ENCODE data around the gene NDUFB6.
"Not testable (repeated sequence)": the region's sequence is repeated elsewhere in the genome, so short reads cannot be mapped to it uniquely, and the experiment has no call there.

NDUFB6 gene

DNA sequence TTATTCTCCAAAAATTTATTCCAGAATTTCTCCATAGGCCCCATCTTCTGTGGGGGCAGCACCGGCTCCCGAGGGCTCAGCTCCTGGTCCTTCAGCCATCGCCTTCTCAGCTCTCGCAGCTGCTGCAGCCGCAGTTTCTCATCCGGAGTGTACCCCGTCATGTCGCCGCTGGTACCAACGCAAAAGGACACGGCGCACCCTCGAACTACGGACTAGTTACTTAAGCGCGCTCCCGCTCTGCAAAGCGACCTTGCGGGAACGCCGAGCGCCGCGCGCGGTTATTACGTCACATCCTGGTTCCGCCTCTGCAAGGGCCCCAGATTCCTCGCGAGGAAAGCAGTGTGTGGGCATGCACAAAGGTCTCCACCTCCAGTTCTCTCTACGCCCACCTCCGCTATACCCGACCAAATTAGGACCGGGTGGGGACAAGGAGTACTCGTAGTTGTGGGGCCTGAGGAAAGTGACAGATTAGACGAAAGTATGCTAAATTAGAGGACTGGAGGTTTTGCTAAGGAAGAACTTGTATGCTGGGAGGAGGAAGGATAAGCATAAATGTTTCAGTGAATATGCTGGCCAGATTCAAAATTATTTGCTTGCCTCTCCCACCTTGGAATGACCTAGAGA, at the start of gene NDUFB6:
Gene NDUFB6 (minus strand): TSS at position 260 of the 624 bp plus-strand sequence. CDS start 99 bp downstream, at position 161.
- peak; percentile 96 for DNase-seq

DNA sequence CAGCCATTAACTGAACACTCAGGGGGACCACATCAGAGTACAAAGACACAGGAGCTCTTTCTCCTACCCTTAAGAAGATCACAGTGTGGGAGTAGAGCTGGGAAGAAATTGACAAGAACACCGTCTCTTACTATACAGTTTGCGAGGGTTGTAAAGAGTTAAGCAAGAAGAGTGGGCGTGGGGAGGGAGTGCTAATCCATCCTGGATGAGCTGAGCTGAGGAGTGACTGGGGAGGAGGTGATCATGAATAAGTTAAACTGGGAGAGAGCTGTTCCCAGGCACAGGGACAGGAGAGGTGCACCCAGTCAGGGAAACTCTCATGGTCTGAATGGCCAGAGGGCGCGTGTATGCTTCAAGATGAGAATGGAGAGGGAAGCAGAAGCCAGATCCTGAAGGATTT, 45.3 kb upstream of the NDUFB6 start:
- DNase-seq, result no peak

DNA sequence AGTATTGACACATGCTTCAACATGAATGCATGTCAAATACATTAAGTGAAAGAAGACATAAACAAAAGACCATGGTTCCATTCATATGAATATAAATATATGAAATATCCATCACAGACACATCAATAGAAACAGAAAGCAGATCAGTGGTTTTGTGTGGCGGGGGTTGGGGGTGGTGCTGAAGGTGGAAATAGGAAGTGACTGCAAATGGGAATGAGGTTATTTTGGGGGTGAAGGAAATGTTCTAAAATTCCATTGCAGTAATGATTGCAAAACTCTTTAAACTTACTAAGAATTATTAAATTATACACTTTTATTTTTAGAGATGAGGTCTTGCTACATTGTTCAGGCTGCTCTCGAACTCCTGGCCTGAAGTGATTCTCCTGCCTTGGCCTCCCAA, 33.9 kb upstream of the NDUFB6 start:
- DNase-seq, result no peak

DNA sequence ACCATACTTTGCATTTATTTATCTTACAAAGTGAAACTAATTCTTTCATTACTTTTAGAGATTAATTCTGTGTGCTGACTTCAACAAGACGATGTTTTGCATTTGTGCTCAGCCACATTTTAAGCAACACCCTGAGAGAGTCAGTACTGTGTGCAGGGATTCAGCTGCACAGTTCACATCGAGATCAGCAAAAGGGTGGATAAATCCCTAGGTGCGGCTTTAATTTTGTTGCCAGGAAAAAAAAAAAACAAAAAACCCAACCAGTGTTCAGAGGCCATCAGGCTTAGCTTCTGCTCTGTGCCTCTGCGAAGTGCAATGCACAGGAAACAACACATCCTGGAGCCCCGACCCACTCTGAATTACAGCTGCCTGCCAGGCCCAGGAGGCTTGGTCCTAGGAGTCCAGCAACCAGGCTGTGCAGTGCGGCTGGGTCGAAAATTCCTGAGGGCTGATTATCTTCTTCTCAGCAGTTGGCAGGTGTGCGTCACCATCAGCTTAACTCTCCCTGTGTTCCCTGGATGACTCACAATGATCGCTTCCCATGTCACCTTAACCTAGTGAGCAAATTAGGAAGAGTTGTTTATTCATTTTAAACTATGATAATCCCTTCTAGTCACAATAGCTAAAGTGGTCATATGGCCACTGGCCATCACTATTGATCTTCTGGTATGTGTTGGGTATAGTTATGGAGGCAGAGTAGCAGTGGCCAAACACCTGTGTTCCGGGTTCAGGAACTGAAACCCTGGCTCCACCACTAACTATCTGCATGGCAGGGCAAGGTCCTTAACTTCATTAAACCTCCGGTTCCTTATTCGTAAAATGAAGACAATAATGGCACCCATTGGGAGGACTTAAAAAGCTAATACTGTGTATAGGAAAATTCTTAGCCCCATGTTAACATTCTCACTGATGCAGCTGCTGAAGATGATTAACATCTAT, 31.2 kb upstream of the NDUFB6 start:
- peak; percentile 67 for DNase-seq

DNA sequence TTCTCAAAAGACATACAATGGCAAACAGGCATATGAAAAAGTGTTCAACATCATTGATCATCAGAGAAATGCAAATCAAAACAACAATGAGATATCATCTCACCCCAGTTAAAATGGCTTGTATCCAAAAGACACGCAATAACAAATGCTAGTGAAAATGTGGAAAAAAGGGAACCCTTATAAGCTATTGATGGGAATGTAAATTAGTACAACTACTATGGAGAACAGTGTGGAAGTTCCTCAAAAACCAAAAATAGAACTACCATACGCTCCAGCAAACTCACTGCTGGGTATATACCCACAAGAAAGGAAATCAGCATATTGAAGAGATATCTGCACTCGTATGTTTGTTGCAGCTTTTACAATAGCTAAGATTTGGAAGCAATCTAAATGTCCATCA, 26.1 kb upstream of the NDUFB6 start:
- not testable (repeated sequence) for DNase-seq

DNA sequence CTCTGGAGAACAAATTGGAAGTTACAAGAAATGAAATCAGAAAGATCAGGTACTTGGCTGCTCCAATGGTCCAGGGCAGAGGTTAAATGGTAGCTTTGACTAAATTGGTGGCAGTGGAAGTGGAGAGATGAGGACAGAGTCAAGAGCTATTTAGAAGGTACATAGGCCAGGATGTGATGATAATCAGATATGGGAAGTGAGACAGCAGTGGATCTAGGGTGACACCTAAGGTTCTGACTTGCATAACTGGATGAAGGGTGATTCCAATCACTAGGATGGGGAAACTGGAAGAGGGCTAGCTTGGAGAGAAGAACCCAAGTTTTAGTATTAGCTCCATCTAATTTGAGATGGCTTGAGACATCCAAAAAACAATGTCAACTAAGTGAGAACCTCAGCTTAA, 24.0 kb upstream of the NDUFB6 start:
- no peak for DNase-seq

DNA sequence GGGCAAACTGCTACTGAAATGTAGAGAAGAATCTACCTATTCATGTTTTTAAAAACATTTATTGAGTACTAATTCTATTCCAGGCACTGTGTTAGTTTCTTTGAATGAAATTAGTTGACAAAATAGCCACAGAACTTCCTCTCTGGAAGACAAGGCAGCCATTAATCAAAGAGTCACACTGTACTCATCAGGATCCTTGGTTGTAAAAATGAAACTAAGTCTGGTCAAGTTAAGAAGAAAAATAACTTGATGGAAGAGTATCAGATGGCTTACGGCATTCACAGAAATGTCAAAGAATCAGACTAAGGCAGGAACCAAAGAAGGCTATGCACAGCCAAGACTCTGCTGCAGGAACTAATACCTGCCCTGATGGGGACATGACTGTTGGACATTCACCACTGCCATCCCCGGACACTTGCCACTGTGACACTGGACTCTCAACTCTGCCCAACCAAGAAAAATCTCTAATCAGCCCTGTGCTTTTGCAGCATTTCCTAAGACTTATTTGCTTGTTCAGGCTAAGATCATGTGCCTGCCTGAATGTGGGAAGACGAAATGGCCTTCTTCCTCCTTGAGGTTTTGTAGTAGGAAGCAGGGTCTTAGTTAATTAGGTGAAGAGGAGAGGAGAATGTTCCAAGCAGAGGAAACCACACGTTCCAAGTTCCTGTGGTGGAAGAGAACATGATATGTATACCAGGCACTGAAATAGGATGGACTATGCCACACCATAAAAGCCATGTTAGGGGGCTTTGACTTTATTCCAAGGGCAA, 23.3 kb upstream of the NDUFB6 start:
- DNase-seq, result no peak

DNA sequence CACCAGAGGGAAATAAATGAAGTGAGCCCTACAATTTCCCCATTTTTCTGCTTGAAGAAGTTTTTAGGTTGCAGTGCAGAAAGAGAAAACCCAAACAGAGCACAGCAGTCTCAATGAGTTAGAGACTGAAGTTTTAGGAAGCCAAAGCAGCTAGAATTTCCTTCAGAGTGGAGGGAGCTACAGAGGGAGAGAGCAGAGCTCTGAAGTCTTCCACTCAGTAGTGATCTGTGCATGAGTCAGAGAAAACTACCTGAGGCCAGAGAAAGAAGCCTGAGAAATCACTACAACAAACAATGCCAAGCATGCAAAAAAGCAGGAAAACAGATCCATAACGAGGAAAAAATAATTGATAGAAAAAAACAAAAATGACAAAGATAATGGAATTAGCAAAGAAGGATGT, 17.9 kb upstream of the NDUFB6 start:
- DNase-seq, result no peak

DNA sequence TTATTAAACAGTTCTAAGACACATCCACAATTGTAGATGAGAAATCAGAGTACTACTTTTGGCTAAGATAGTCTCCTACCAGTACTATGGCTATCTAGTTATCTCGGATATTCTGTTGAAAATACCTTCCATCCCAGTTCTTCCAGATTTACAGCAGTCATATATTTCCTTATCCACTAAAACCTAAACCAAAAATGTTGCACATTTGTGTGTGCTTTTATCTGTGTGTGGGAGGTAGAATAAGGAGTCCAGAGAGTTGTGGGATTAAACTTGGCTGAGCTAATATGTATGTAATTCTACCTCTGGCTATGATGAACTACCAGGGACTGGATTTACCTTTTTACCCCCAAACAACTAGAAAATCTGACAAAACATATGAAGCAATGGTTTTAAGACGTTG, 17.5 kb upstream of the NDUFB6 start:
- no peak for DNase-seq

DNA sequence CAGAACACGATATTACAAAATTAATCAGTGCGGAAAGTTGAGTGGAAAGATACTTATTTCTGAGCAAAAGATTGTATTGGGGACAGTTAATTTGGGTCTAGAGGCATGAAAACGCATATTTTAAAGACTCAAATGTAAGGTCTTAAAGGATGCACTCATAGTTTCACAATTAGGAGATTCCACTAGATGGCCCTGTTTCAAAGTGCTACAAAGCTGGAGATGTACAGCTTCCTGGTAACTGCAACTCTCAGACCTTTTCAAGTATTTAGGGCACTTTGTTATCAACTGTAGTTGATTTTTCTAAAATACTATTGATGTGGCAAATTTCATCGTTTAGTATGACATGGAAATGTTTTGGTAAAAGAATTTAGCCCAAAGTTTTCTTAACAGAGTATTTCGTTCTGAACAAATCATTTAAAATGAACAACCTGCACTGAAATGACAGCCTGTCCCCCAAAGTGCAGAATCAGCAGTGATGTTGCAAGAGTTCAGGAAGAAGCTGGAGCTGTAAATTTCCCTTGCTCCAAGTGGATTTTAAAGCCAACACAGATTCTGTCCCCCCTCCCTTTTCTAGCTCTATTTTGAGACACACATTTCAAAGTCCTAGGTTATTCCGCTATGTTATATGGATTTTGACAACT, 16.2 kb upstream of the NDUFB6 start:
- peak; percentile 72 for DNase-seq

DNA sequence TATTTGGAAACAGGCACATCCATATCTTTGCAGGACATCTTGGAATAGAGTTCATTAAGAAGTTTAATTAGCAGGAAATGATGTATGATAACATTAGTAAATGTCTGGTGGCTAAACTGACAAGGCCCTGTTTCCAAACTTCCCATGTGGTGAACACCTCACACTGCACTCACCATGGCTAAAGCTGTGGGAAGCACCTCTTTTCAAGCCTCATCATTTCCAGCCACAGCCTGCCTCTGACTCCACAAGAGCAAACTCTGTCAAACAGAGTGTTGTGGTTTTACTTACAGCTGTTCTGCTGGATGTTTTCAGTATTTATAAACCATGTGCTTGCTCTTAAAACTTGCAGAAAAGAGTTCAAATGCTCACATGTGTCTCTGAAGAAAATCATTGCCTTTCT, 14.9 kb upstream of the NDUFB6 start:
- no peak for DNase-seq

DNA sequence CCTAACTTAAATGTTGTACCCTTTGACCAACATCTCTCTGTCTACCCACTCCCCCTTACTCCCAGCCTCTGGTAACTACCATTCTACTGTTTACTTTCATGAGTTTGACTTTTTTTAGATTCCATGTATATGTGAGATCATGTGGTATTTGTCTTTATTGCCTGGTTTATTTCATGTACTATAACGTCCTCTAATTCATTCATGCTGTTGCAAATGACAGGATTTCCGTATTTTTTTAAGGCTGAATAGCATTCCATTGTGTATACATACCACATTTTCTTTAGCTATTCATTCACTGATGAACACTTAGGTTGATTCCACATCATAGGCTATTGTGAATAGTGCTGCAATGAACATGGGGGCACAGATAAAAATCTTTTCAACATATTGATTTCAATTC, 11.8 kb upstream of the NDUFB6 start:
- no peak for DNase-seq

DNA sequence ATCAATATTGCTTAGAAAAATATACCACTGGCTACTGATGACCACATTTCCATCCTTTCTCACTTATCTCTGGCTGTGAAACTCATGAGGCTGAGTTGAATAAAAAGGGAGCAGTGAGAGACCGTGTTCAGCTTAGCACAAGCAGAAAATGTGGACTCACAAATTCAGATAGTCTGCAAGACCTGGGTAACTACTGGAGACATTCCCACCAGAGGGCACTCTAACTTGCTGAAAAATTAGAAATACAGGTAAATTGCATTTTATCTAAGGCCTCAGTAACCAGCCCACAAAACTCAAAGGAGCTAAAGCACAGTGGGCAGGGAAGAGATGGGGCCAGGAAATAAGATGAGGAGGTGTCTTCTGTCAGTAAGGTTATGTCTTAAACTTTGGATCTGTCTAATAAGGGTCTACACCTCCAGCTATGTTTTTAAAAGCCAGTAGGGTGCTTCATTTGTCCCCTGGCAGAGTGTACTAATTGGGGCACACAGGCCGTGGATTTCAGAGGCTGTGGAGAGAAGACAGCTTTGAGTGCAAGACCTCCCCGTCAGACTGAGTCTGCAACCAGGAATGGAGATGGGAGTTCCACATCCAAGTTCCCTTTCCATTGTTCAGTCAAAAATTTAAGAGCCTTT, 8.7 kb upstream of the NDUFB6 start:
- peak; percentile 80 for DNase-seq

DNA sequence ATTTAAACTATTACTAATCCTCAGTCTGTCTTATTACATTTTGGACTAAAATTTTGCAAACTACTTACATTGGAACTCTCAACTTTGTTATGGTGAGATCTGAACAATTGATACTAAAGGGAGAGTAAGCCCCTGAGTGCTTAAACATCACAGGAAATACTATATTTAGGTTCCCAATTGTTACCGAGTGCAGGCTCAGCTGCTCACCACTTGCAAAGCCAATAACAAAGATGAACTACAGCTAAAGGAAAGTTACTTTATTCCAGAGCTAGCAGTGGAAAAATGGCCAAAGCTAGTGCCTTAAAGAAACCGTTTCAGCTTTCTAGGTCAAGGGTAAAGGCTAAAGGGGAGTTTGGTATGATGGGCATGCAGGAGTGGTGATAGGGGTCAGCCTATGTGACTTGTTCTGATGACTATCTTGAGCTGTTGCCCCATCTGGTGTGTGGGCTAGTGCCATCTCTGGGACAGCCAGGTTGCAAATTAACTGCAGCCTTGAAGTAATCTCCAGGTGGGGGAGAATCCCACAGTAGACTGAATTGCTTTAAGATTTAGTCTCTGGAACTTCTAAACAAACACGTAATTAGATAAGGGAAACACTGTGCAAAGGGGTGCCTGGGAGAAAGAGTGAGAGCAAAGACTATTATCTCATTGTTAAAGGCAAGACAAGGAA, 7.8 kb upstream of the NDUFB6 start:
- no peak for DNase-seq

DNA sequence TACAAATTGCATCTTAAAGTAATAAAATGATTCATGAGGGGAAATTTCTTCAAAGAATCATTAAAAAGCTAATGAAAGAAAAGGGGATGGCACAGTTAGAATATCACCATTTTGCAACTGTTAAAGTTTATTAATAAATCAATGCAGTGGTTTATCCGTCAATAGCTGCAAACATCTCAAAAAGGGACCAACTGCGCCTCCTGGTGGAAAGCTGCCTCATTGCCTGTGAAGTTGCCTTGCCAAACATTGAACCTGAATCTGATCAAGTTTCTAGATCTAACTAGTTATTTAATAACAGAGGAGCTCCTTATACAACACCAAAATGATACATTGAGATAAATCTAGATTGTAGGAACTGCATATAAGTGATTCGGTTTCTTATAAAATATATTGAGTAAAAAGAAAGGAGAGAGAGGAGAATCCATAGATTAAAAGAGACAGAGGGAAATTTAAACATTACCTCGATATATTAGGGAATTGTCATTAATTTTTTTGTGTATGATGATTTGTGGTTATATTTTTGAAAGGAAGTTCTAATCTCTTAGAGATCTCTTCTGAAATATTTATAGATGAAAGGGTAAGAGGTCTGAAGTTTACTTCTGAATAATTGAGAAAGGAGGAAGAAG, 6.9 kb upstream of the NDUFB6 start:
- DNase-seq, result peak; percentile 73

DNA sequence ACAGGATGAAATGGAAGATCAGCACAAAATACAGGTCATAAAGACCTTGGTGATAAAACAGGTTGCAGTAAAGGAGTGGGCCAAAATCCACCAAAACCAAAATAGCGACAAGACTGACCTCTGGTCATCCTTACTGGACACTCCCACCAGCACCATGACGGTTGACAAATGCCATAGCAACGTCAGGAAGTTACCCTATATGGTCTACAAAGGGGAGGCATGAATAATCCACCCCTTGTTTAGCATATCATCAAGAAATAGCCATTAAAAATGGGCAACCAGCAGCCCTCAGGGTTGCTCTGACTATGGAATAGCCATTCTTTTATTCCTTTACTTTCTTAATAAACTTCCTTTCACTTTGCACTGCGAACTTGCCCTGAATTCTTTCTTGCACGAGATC, 6.0 kb upstream of the NDUFB6 start:
- DNase-seq, result no peak

DNA sequence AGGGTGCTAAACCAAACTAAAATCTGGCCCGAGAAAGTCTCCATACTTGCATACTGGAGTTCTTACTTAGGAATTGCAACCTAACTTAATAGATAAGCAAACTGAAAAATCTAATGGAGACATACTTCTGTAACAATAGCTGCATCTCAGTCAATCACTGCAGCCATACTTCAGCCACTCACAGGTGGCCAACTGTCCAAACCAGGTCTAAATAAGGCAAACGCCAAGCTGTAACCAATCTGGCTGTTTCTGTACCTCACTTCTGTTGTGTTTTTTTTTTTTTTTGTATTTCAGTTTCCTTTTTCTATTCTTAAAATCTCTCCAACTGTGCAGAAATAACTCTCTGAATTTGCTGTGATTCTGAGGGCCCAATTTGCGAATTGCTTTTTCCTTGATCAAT, 4.4 kb upstream of the NDUFB6 start:
- no peak for DNase-seq

DNA sequence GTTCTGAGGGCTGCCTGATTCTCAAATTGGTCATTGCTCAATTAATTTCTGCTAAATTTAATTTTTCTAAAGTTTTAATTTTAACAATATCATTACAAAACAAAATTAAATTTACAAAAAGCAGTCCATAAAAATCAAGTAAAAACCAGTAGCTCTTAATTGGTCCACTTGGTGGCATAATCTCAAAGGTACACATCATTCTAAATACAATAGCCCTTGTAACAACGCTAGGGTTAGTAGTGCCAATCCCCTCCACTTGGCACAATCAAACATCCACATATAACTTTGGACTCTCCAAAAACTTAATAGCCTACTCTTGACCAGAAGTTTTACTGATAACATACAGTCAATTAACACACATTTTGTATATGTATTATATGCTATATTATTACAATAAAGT, 1.9 kb upstream of the NDUFB6 start:
- no peak for DNase-seq

DNA sequence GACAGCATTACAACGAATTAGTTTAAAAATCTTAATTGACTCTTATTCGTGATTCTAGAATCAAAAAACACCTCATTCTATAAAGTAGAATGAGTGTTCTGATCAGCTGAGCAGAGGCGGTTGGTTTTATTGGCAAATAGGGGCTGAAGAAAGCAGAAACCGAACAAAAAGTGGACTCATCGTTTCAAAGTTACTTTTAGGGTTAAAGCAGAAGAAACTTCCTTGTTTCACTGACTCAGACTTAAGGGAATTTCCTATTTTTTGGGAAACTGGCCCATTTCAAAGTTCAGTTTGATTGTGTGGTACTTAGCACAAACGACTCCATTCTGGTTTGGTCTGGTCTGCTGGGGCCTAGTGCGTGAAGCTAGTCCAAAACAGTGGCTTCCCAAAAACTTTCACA, 862 bp upstream of the NDUFB6 start:
- no peak for DNase-seq

DNA sequence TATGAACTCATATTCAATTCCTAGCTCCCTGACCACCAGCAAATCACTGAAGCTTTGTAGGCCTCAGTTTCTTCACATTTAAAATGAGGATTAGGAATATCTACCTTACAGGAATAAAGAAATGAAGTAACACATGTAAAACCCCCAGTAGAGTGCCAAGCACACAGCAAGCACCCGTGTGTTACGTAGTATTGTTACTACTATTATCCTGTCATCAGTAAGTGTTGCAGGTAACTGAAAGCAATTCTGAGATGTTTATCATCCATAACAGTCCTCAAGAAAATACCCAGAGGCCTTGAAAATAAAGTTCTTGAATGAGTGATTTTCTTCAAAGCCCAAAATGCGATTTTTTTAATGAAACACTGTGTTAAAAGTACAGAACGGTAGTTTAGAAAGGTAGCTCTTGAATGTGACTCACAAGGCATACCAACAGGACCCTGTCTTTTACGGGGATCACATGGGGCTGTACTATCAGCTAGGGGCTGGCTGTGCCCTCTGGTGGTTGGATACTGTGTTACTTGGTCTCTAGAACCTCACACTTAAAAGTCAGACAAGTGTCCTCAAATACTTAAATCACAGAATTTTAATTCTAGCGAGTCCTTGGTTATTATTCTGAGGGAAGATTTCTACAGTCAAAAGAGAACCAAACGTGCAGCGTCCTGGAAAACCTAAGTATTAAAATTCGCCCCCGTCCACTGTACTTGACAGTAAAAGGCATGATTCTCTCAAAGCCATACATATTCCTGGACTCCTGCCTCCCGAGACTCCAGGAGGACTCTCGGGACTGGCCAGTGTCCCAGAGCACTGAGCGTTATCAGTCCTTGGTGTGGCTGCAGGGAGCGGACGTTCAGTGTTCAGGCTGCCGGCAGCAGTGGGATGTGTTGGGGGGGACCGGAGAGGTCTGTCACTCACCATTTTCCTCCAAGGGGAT, 725 bp downstream of the NDUFB6 start:
- peak; percentile 85 for DNase-seq

All from DMS53 (cell line).